Embryonic facial prominence (tissue), 1 donor: ENCODE data around the gene BRINP1.

Experiments used
- DNase-seq: peaks from one replicate; pipeline ENCODE4 v3.0.0-alpha.2; 2016; ENCODE audit errors: extremely low spot score

BRINP1 gene

GRCh38 chr9:119343059-119343990, 25.9 kb downstream of the BRINP1 start:
- no peak for DNase-seq

- DNase-seq: no peak
These were observed 30.2 kb downstream of the BRINP1 start for GRCh38 chr9:119339056-119339455.

- no peak for DNase-seq
These were observed 31.7 kb downstream of the BRINP1 start for GRCh38 chr9:119337573-119337972.

- DNase-seq: peak; percentile 49
These were observed 34.5 kb downstream of the BRINP1 start for GRCh38 chr9:119334745-119335144.

GRCh38 chr9:119333507-119334229, 35.6 kb downstream of the BRINP1 start:
- no peak for DNase-seq

- no peak for DNase-seq
These were observed 36.7 kb downstream of the BRINP1 start for GRCh38 chr9:119332522-119332921.

- no peak for DNase-seq
These were observed 47.1 kb downstream of the BRINP1 start for GRCh38 chr9:119322184-119322583.

GRCh38 chr9:119318371-119318770, 50.9 kb downstream of the BRINP1 start:
- DNase-seq: no peak

GRCh38 chr9:119313846-119314245, 55.4 kb downstream of the BRINP1 start:
- DNase-seq: no peak

- no peak for DNase-seq
These were observed 58.5 kb downstream of the BRINP1 start for GRCh38 chr9:119310741-119311140.

GRCh38 chr9:119307471-119307870, 61.8 kb downstream of the BRINP1 start:
- no peak for DNase-seq

- DNase-seq: no peak
These were observed 64.7 kb downstream of the BRINP1 start for GRCh38 chr9:119304555-119304954.

GRCh38 chr9:119302988-119303698, 66.1 kb downstream of the BRINP1 start:
- DNase-seq: no peak

GRCh38 chr9:119298076-119298853, 71.0 kb downstream of the BRINP1 start:
- no peak for DNase-seq

GRCh38 chr9:119291554-119291953, 77.7 kb downstream of the BRINP1 start:
- DNase-seq: no peak

- no peak for DNase-seq
These were observed 79.3 kb downstream of the BRINP1 start for GRCh38 chr9:119289740-119290433.

GRCh38 chr9:119284587-119285337, 84.5 kb downstream of the BRINP1 start:
- no peak for DNase-seq

- peak; percentile 43 for DNase-seq
These were observed 85.1 kb downstream of the BRINP1 start for GRCh38 chr9:119284118-119284517.

- DNase-seq: no peak
These were observed 86.0 kb downstream of the BRINP1 start for GRCh38 chr9:119283078-119283794.
